GM19025 (cell line): ENCODE data around the gene DTX3.
"Not testable (repeated sequence)": the region's sequence is repeated elsewhere in the genome, so short reads cannot be mapped to it uniquely, and the experiment has no call there.

Source experiments
- ATAC-seq: cut with Tn5 transposase; IDR thresholded peaks from one replicate; pipeline ENCODE4 v1.9.1; 2021; ENCODE audit warnings: mild to moderate bottlenecking, low read depth, moderate library complexity; ENCODE audit not compliant: unreplicated experiment

The DTX3 gene, protein sequence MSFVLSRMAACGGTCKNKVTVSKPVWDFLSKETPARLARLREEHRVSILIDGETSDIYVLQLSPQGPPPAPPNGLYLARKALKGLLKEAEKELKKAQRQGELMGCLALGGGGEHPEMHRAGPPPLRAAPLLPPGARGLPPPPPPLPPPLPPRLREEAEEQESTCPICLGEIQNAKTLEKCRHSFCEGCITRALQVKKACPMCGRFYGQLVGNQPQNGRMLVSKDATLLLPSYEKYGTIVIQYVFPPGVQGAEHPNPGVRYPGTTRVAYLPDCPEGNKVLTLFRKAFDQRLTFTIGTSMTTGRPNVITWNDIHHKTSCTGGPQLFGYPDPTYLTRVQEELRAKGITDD

DNA sequence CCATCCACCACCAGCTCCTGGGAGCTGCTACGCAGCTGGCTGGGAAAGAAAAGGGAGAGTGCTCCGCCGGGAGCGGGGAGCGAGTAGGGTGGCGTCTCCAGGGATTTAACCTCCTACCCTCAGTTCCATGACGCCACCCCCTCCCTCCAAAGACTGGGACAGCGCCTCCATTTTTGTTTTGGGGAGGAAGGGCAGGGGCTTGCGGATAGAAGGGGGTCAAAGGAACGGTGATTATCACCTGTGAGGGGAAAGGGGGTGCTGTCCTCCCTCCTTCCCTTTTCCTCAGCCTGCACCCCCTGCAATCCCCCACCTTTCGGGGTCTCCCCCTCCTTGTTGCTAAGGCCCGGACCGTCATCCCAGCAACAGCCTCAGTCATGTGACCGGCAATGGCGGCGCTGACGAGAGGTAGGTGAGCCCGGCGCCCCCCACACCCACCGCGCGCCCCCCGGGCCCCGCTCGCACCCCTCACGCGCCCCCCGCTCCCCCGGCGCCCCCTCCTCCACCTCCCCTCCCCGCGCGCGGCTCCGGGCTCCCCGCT, at the start of gene DTX3:
TSS of gene DTX3 (plus strand) at position 371 of the 538 bp plus-strand sequence. CDS start 1,694 bp downstream, outside the sequence.
- ATAC-seq = no peak

DNA sequence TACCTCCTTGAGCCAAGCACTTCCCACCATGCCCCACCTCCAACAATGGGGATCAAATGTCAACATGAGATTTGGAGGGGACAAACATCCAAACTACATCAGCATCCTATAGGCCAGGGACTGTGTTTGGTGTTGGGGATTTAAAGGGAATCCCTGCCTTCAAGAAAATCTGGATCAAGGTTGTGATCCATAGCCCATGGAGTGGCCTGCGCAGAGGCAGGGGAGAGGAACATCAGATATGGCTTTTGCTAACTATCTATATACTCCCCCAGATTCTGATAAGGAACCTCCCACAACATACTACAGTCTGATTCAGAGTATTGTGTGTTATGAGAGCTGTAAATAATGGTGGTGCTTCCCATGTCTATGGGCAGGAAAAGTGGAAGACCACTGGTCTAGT, 49.7 kb upstream of the DTX3 start:
- ATAC-seq = no peak

DNA sequence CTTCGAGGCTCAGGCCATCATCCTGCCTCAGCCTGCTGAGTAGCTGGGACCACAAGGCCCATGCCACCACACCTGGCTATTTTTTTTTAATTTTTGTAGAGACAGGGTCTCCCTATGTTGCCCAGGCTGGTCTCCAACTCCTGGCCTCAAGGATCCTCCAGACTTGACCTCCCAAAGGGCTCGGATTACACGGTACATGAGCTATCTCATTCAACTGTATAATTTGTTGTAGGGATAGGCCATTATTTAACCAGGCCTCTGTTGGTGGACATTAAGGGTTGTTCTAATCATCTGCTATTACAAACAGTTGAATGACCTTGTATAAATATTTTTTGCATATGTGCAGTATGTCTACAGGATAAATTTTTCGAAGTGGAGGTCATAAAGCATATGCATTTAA, 45.8 kb upstream of the DTX3 start:
- no peak for ATAC-seq

DNA sequence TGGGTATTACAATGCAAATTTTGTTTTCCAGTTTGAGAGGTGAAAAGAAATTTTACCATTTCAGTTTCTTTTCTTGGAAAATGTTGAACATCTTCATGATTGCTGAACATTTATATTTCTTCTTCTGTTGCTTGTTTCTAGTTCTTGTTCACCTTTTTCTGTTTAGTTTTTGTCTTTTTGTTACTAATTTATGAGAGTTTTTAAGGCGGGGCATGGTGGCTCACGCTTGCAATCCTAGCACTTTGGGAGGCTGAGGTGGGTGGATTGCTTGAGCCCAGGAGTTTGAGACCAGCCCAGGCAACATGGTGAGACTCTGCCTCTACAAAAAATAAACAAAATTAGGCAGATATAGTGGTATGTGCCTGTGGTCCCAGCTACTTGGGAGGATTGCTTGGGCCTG, 44.1 kb upstream of the DTX3 start:
- ATAC-seq = no peak

DNA sequence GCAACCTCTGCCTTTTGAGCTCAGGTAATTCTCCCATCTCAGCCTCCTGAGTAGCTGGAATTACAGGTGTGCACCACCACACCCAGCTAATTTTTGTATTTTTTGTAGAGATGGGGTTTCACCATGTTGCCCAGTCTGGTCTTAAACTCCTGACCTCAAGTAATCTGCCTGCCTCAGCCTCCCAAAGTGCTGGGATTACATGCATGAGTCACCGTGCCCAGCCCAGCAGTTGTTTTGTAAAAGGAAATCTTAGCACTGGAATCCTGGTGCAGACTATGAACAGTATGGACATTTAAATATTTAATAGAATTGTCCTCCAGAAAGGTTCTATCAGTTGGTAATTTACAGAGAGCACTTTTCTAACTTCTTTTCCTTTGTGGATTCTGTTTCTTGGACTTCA, 43.5 kb upstream of the DTX3 start:
- not testable (repeated sequence) for ATAC-seq

DNA sequence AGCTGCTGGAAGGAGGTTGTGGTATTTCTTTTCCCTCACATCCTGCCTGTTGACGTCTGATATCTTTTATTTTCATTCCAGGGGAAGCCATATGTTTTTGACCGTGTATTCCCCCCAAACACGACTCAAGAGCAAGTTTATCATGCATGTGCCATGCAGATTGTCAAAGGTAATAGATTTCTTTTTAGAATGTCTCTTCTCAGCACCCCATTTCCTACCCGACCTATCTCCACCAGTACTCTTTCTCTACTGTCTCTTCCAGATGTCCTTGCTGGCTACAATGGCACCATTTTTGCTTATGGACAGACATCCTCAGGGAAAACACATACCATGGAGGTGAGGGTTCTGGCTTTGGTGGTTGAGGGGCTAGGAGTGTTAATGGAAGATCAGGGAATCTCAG, 41.3 kb upstream of the DTX3 start:
- no peak for ATAC-seq

DNA sequence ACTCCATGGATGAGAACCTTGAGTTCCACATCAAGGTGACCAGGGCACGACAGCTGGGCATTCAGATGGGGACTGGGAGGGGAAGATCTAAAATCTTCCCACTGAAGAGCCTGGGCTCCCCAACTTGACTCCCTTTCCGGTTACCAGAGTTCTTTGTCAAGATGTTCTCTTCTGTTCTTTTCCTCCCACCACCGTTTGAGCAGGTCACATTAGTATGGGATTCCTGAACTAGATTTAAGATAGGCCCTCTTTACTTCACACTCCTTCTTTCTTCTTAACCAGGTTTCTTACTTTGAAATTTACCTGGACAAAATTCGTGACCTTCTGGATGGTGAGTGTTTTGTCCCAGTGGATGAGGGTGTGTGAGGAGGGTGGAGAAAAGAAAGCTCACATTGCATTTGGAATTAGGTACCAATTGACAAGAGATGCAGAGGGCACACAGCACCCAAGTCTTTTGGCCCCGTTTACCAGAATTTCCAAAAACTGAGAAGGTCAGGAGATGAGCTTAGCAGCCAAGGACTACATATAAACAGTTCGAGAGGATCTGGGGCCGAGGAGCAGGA, 40.4 kb upstream of the DTX3 start:
- no peak for ATAC-seq

DNA sequence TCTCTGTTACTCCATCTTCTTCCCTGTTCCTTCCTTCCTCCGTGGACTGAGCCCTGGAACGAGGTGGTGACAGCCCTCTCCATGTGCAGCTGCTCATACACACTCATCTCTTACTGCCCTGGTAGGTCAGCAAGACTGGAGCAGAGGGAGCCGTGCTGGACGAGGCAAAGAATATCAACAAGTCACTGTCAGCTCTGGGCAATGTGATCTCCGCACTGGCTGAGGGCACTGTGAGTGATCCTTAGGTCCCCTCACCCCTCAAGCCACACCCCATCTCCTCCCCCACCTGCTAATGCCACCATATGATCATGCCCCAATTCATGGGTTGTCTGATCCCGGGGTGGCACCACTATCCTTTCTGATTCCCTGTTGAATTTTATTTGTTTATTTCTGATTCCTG, 35.8 kb upstream of the DTX3 start:
- no peak for ATAC-seq

DNA sequence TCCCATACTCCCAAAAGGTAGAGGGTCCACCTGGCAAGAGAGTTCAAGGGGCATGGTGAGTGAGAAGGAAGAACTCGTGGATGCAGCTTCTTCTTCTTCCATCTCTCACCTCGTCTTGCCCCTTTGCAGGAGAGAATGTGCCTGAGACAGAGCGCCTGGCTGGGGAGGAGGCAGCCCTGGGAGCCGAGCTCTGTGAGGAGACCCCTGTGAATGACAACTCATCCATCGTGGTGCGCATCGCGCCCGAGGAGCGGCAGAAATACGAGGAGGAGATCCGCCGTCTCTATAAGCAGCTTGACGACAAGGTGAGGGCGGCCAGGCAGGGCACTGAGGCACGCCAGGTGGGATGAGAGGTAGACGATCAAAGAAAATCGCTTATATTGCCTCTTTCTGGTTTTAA, 34.8 kb upstream of the DTX3 start:
- ATAC-seq = no peak

DNA sequence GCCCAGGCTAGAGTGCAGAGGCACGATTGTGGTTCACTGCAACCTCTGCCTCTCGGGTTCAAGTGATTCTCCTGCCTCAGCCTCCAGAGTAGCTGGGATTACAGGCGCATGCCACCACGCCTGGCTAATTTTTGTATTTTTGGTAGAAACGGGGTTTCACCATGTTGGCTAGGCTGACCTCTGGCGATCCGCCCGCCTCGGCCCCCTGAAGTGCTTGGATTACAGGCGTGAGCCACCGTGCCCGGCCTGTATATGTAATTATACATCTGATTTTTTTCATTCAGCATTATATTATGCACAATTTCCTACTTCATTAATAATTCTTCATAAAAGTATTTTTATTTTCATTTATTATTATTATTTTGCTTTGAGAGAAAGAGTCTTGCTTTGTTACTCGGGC, 34.2 kb upstream of the DTX3 start:
- ATAC-seq = not testable (repeated sequence)

DNA sequence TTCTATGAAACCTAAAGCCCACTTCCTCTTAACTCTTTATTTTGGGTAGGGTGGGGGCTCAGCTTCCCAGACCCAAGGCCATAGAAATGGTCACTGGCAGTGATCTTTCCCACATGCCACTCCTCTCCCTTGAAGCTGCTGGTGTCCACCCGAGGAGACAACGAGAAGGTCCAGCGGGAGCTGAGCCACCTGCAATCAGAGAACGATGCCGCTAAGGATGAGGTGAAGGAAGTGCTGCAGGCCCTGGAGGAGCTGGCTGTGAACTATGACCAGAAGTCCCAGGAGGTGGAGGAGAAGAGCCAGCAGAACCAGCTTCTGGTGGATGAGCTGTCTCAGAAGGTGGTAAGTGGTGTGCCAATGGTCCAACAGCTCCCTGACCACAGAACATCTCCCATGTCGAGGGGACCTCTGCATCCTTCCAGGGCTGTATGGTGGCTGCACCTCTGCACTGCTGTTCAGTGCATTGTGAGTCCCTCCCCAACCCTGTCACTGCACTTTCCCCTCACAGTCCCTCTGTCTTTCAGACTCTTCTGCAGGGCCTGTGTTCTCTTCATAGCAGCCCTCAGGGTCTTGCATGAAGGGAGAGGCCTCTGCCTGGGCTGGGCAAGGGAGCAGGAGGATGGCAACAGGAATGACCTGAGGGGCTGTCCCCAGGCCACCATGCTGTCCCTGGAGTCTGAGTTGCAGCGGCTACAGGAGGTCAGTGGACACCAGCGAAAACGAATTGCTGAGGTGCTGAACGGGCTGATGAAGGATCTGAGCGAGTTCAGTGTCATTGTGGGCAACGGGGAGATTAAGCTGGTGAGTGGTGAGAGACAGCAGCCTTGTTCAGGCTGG, 32.5 kb upstream of the DTX3 start:
- ATAC-seq = no peak

DNA sequence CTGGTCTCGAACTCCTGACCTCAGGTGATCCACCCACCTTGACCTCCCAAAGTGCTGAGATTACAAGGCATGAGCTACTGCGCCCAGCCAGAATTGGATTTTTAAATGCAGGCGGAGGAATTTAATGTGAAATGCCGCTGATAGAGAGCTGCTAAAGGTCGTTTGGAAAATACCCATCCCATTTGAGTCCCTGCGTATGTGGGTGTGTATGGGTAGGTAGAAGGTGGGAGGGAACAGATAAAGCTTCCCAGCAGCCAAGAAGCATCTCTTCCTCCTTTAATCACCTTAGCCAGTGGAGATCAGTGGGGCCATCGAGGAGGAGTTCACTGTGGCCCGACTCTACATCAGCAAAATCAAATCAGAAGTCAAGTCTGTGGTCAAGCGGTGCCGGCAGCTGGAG, 29.8 kb upstream of the DTX3 start:
- no peak for ATAC-seq

DNA sequence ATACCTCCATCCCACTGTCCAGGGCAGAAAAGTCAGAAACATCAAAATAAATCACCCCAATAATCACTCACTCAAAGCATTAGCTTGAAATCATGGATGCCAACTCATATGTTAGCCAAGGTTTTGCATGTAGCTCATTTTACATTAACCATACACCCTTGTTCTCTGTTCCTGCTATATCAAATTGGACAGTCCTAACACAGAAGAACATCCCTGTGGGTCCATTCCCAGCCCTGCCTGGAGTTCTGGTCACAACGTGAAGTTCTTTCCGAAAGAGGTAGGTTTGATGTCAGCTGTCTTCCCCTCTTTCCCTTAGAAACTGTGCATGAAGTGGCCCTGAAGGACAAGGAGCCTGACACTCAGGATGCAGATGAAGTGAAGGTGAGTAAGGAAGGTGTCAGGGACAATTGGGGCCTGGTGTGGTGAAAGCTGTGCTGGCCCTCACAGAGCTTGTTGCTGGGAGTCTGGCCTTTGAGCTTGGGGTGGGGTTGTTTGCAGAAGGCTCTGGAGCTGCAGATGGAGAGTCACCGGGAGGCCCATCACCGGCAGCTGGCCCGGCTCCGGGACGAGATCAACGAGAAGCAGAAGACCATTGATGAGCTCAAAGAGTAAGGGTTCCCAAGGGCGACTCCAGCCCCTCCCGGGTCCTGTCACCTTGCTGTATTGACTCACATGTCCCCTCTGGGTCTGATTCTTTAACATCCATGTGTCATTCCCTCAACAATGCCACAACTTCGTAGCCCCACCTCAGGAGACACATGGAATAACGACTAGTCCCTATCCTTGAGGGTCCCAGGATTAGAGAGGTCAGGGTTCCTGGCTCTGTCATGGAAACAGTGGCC, 28.6 kb upstream of the DTX3 start:
- ATAC-seq = no peak

DNA sequence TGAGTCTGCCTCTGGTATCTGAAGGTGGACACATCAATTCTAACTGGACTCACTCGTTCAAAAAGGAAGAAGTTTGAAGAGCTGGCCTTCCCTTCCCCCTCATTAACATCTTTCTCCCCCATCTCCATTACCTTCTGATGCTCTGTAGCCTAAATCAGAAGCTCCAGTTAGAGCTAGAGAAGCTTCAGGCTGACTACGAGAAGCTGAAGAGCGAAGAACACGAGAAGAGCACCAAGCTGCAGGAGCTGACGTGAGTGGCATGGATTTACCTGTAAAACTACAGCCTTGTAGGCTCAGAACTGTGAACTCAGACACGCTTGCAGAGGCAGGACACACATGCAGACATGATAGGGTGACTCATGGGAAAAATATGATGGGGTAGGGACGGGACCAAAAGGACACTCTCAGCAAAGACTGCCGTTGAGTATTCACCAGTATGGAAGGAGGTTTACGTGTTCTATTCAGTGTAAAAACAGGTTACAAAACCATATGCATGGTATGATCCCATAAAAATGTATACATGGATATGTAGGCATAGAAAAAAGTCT, 27.9 kb upstream of the DTX3 start:
- ATAC-seq = no peak

DNA sequence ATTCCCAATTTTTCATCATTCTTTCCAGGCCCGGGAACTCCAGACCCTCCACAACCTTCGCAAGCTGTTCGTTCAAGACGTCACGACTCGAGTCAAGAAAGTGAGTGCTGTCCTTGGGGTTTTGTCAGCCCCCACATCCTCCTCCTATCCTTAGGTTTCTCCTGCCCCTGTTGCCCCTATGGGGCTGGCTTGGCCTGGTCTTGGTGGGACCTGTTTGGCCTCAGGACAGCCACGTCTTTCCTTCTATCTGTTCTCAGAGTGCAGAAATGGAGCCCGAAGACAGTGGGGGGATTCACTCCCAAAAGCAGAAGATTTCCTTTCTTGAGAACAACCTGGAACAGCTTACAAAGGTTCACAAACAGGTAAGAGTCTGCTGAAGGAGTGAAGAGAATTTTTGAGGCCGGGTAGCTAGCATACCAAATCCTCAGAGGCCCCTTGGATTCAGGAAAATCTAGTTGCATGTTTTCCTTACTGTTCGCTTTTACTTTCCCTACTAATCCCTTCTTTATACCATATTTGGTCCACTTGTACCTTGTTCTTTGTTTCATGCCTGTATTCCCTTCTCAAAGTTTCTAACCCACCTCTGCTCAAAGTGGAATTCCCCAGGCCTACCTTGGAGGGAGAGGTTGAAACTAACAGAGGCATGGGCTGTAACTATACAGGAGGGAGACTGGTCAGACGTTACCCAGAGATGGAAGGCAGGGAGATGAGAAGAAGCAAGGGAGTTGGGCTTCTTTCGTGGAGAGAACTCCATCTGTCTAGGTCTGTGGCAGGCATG, 26.5 kb upstream of the DTX3 start:
- no peak for ATAC-seq

DNA sequence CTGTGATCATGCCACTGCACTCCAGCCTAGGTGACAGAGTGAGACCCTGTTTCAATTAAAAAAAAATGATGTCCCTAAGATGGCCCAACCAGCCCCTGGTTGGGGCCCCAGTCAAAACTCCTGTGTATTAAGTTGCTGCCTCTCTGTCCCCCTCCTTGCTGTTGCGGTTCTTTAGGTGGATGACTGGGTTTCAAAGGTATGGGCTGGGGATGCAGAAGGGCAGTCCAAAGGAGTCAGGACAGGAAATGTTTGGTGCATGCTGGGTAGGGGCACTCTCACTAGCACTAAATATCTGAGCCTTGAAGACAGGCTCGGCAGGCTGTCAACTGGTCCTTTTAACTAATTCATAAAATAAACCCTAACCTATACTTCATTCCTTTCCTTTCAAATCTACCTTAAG, 25.6 kb upstream of the DTX3 start:
- no peak for ATAC-seq

DNA sequence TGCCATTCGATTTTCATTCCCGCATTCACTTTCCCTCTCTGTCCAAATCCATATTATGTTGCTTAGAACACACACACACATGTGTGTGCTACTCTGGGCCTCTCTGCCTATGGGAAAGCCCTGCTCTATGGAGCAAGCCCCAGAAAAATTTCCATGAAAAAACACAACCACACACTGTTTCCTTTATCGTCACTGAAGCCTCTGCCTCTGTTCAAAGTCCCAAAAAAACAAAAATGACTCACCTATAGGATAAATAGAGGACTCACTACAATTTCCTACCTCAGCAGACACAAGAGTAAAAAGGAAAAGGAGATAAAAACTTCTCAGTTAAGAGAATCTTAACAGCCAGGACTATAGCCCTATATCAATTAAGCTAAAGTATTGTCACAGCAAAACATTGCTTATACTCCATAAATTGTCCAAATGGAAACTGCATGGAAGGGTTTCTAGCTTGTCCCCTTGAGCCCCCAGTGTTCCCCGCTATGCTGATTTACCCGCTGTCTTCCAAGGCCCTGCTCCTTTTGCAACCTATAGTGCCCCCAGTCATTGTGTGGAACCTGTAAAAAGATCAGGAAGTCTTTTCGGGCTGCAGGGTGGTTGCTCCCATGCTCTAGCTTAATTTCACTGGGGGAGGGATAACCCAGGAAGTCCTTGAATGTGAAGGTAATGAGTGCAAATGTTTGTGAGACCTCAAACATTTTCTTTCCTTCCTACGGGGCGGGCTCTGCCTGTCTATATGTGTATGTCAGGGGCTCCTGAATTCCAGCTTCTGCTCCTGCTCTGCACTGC, 24.8 kb upstream of the DTX3 start:
- ATAC-seq = no peak

DNA sequence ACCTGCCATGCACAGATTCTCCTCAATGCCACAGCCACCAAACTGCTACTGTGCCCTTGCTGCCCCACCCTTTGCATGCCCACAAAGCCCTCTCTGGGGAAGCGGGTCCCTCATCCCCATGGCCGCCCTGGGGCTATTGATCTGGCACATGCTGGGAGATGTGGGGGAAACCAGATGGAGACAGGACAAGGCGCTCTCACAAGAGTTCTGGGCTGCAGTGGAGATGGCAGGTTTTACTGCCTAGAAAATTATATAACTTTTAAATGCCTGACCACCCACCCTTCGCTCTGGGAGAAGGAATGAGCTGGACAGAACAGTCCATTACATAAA, 24.2 kb upstream of the DTX3 start:
- no peak for ATAC-seq

DNA sequence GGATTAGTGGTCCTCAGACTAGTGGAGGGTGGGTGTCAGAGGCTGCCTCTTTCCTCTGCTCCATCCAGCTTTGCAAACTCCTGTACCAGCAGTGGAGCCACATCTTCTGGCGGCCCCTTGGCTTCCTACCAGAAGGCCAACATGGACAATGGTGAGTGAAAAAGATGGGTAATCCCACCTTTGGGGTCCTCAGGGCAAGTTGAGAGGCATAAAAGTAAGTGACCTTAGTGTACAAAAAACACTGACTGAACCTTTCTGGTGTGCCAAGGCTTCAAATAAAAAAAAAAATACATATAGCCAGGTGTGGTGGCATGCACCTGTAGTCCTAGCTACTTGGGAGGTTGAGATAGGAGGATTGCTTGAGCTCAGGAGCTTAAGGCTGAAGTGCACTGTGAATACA, 22.8 kb upstream of the DTX3 start:
- no peak for ATAC-seq
